ENCODE measurements around the gene SLC9A8. TPM values are rescaled to one million over a fixed set of nuclear protein-coding genes. Genes with fewer than 3 reads are reported as not detected.
A peak's percentile ranks its signal among the peaks of the same experiment; 100 is the strongest.

Gene SLC9A8
- total RNA-seq, 3 donors from 2014 or later, result 15.9 to 26.9 (median 16.3) TPM

DNA sequence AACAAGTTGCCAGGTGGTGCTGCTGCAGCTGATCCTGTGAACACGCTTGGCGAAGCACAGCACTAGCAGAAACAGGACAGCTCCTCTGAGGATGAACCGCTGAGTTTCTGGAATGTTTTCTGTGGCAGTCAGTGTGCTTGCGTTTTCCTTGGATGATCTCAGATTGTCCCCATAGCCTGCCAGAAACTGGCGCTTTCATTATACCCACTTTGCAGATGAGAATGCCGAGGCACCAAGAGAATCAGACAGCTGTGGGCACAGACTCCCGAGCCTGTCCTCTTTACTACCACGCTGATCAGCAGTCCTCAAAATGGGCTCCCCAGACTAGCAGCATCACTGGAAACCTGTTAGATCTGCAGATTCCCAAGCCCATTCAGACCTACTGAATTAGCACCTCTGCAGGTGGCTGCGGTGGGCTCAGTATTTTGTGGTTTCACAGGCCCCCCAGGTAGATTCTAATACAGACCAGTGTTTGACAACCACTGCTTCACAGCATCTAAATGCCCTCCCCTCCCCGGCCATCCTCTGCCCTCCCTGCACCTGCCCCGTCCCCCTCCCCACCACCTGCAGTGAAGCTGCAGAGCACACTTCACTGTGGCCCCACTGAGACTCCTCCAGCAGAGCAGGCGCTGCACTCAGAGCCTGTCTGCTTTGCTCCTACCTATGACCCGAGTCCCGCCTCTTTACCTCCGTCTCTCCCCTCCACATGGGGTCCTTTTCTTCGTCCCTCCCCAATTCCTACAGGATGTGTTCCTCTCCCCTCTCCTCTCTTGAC, 73.1 kb downstream of the SLC9A8 start:
- ATAC-seq, result no peak
- TF ChIP-seq, protein P1, sequence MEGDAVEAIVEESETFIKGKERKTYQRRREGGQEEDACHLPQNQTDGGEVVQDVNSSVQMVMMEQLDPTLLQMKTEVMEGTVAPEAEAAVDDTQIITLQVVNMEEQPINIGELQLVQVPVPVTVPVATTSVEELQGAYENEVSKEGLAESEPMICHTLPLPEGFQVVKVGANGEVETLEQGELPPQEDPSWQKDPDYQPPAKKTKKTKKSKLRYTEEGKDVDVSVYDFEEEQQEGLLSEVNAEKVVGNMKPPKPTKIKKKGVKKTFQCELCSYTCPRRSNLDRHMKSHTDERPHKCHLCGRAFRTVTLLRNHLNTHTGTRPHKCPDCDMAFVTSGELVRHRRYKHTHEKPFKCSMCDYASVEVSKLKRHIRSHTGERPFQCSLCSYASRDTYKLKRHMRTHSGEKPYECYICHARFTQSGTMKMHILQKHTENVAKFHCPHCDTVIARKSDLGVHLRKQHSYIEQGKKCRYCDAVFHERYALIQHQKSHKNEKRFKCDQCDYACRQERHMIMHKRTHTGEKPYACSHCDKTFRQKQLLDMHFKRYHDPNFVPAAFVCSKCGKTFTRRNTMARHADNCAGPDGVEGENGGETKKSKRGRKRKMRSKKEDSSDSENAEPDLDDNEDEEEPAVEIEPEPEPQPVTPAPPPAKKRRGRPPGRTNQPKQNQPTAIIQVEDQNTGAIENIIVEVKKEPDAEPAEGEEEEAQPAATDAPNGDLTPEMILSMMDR (IDR thresholded peaks at IDR 0.05), result no peak
- intact Hi-C loops (cut with DNase I, micrococcal nuclease), result no loop called here

DNA sequence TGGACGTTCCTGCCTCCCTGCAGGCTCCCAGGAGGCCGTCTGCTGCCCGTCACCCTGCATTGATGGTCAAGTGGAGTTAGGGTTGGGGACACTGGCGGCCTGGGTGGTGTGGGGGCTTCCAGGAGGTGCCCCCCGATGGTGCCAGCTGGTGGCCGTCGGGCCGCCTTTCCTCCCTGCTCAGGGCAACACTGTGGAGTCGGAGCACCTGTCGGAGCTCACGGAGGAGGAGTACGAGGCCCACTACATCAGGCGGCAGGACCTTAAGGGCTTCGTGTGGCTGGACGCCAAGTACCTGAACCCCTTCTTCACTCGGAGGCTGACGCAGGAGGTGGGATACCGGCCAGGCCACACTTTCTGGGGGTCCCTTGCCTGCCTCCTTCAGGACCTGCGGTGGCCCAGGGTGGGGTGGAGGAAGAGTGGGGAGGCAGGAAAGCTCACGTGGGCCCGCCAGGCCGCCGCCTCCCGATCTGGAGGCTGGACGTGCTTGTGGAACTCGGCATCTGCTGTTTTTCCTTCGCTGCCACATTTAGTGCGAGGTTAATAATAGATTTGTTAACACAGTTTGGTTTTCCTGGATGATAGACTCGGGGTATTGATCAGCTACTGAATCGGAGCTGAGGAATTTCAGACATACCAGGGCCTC, 74.1 kb downstream of the SLC9A8 start:
- ATAC-seq, result no peak
- TF ChIP-seq, protein P1 (IDR thresholded peaks at IDR 0.05), result no peak
- intact Hi-C loops (cut with DNase I, micrococcal nuclease), result no loop called here
- Histone ChIP-seq H3K4me3 (no peak overlapping the region), H3K4me1 (ENCODE audit: low read depth) (peaks cover 6% of the 10 kb centered on the region), H3K9me3 (no peaks in the 10 kb centered on the region), H3K36me3 (ENCODE audit: low read depth) (no peaks in the 10 kb centered on the region)
- no peak for DNase-seq

More for the DNA sequence above, 73.1 kb downstream of the SLC9A8 start:
- no peak for DNase-seq
- Histone ChIP-seq H3K36me3 (ENCODE audit: low read depth) (no peaks in the 10 kb centered on the region), H3K9me3 (no peaks in the 10 kb centered on the region), H3K4me1 (ENCODE audit: low read depth) (peaks cover 6% of the 10 kb centered on the region), H3K4me3 (no peak overlapping the region)

DNA sequence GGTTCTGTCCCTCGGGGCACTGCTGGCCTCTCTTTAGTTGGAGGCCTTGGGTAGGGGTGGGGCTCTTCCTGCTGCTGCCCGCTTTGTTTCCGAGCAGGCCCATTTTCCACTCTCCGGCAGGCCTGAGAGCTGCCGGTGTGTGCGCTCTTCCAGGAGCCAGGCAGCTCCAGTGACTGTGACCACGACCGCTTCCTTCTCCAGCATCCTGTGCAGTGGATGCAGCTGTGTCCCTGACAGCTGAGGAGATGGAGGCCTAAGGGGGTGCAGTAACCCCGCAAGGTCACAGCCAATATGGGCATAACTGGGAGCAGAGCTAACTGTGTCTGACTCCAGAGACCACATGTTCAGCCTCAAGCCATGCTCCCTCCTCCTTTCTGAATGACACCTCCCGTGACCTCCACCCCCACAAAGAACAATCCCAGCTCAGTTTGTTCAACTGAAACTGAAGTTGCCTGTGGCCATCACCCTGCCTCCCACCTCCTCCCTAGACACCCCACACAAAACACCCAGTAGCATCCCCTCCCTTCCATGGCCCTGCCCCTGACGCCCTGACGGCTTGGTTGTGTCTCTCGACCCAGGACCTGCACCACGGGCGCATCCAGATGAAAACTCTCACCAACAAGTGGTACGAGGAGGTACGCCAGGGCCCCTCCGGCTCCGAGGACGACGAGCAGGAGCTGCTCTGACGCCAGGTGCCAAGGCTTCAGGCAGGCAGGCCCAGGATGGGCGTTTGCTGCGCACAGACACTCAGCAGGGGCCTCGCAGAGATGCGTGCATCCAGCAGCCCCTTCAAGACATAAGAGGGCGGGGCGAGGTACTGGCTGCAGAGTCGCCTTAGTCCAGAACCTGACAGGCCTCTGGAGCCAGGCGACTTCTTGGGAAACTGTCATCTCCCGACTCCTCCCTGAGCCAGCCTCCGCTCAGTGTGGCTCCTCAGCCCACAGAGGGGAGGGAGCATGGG, 74.9 kb downstream of the SLC9A8 start:
- no peak overlapping the region for H3K4me3 ChIP-seq
- H3K4me1 ChIP-seq (ENCODE audit: low read depth), result peaks cover 6% of the 10 kb centered on the region
- no peaks in the 10 kb centered on the region for H3K36me3 ChIP-seq (ENCODE audit: low read depth)
- ATAC-seq (no peak), DNase-seq (no peak)
- TF ChIP-seq, protein P1 (IDR thresholded peaks at IDR 0.05), result no peak
- intact Hi-C loops (cut with DNase I, micrococcal nuclease), result no loop called here
- H3K9me3 ChIP-seq, result no peaks in the 10 kb centered on the region

DNA sequence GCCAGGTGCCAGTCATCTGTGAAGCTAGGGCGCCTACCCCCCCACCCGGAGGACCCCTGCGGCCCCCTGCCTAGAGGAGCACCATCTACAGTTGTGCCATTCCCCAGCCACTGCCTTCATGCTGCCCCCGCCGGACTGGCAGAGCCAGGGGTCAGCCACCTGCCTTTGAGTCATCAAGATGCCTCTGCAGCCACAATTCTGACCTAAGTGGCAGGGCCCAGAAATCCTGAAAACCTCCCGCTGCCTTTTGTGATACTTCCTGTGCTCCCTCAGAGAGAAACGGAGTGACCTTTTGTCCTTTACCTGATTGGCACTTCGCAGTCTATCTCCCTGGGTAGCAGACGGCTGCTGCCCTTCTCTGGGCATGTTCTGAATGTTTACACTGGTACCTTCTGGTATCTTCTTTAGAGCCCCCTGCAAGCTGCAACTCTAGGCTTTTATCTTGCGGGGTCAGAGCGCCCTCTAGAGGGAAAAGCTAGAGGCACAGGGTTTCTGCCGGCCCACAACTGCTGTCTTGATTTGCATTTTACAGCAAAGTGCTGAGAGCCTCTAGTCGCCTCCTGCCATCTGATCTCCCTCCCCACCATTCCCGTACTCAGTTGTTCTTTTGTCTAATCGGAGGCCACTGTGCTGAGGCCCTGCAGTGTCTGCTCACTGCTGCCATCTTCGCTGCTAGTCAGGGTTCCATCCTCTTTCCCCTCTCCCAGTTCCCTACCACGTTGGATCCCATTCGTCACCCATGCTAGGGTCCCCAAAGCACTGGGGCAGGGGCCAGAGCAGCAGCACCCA, 75.8 kb downstream of the SLC9A8 start:
- Histone ChIP-seq H3K4me1 (ENCODE audit: low read depth) (peaks cover 6% of the 10 kb centered on the region), H3K4me3 (no peak overlapping the region), H3K36me3 (ENCODE audit: low read depth) (no peaks in the 10 kb centered on the region), H3K9me3 (no peaks in the 10 kb centered on the region)
- intact Hi-C loops (cut with DNase I, micrococcal nuclease), result no loop called here
- TF ChIP-seq, protein P1 (IDR thresholded peaks at IDR 0.05), result peak; percentile 44
- DNase-seq (peak in 1 of 3 donors; percentile 76), ATAC-seq (peak; percentile 60)
